ENCODE results near the gene KATNAL2. TPM values are rescaled to one million over a fixed set of nuclear protein-coding genes. Genes with fewer than 3 reads are reported as not detected.

Gene KATNAL2
- total RNA-seq, 1 donor from 2014 or later, result 8.4 TPM

GRCh38 chr18:47063096-47063495 is 145.7 kb downstream of the KATNAL2 start:
- no peaks in the 10 kb centered on the region for H3K9me3 ChIP-seq (ENCODE audit: control insufficient read depth in 3 of 3, low read length in 3 of 3)
- H3K27me3 ChIP-seq (ENCODE audit: control insufficient read depth in 3 of 3, insufficient read depth in 3 of 3, low read length in 3 of 3), result peaks cover 0 to 6% (median 0%) of the 10 kb centered on the region in 3 donors
- H3K4me3 ChIP-seq (ENCODE audit: low read length in 3 of 3), result no peak overlapping the region
- H3K27ac ChIP-seq (ENCODE audit: low read depth, low read length), result no peak overlapping the region
- no peak overlapping the region for H3K9ac ChIP-seq (ENCODE audit: low read depth in 1 of 3, low read length in 3 of 3)
- H3K36me3 ChIP-seq (ENCODE audit: control insufficient read depth in 3 of 3, insufficient read depth in 3 of 3, low read length in 3 of 3), result no peaks in the 10 kb centered on the region
- no peaks in the 10 kb centered on the region for H3K4me1 ChIP-seq (ENCODE audit: control insufficient read depth in 3 of 3, insufficient read depth in 3 of 3, low read length in 3 of 3)

- H3K36me3 ChIP-seq (ENCODE audit: control insufficient read depth in 3 of 3, insufficient read depth in 3 of 3, low read length in 3 of 3), result no peaks in the 10 kb centered on the region
- peaks cover 0 to 6% (median 0%) of the 10 kb centered on the region in 3 donors for H3K27me3 ChIP-seq (ENCODE audit: control insufficient read depth in 3 of 3, insufficient read depth in 3 of 3, low read length in 3 of 3)
- H3K9me3 ChIP-seq (ENCODE audit: control insufficient read depth in 3 of 3, low read length in 3 of 3), result no peaks in the 10 kb centered on the region
Observed at GRCh38 chr18:47067648-47068047, 150.2 kb downstream of the KATNAL2 start.

GRCh38 chr18:47075098-47075883 is 157.9 kb downstream of the KATNAL2 start:
- no peak overlapping the region for H3K27ac ChIP-seq (ENCODE audit: low read depth, low read length)
- no peaks in the 10 kb centered on the region for H3K9me3 ChIP-seq (ENCODE audit: control insufficient read depth in 3 of 3, low read length in 3 of 3)
- no peaks in the 10 kb centered on the region for H3K4me1 ChIP-seq (ENCODE audit: control insufficient read depth in 3 of 3, insufficient read depth in 3 of 3, low read length in 3 of 3)
- H3K27me3 ChIP-seq (ENCODE audit: control insufficient read depth in 3 of 3, insufficient read depth in 3 of 3, low read length in 3 of 3), result no peaks in the 10 kb centered on the region
- H3K9ac ChIP-seq (ENCODE audit: low read depth in 1 of 3, low read length in 3 of 3), result no peak overlapping the region
- H3K36me3 ChIP-seq (ENCODE audit: control insufficient read depth in 3 of 3, insufficient read depth in 3 of 3, low read length in 3 of 3), result no peaks in the 10 kb centered on the region
- no peak overlapping the region for H3K4me3 ChIP-seq (ENCODE audit: low read length in 3 of 3)

More at GRCh38 chr18:47067648-47068047, 150.2 kb downstream of the KATNAL2 start:
- Histone ChIP-seq H3K4me3 (ENCODE audit: low read length in 3 of 3) (no peak overlapping the region), H3K4me1 (ENCODE audit: control insufficient read depth in 3 of 3, insufficient read depth in 3 of 3, low read length in 3 of 3) (no peaks in the 10 kb centered on the region), H3K27ac (ENCODE audit: low read depth, low read length) (no peak overlapping the region), H3K9ac (ENCODE audit: low read depth in 1 of 3, low read length in 3 of 3) (no peak overlapping the region)

- H3K27me3 ChIP-seq (ENCODE audit: control insufficient read depth in 3 of 3, insufficient read depth in 3 of 3, low read length in 3 of 3), result no peaks in the 10 kb centered on the region
- no peak overlapping the region for H3K9ac ChIP-seq (ENCODE audit: low read depth in 1 of 3, low read length in 3 of 3)
- H3K4me1 ChIP-seq (ENCODE audit: control insufficient read depth in 3 of 3, insufficient read depth in 3 of 3, low read length in 3 of 3), result no peaks in the 10 kb centered on the region
- H3K9me3 ChIP-seq (ENCODE audit: control insufficient read depth in 3 of 3, low read length in 3 of 3), result no peaks in the 10 kb centered on the region
- H3K27ac ChIP-seq (ENCODE audit: low read depth, low read length), result no peak overlapping the region
- H3K36me3 ChIP-seq (ENCODE audit: control insufficient read depth in 3 of 3, insufficient read depth in 3 of 3, low read length in 3 of 3), result no peaks in the 10 kb centered on the region
- no peak overlapping the region for H3K4me3 ChIP-seq (ENCODE audit: low read length in 3 of 3)
Observed at GRCh38 chr18:47077111-47077510, 159.7 kb downstream of the KATNAL2 start.

GRCh38 chr18:47080872-47081271 is 163.5 kb downstream of the KATNAL2 start:
- H3K9ac ChIP-seq (ENCODE audit: low read depth in 1 of 3, low read length in 3 of 3), result no peak overlapping the region
- H3K9me3 ChIP-seq (ENCODE audit: control insufficient read depth in 3 of 3, low read length in 3 of 3), result no peaks in the 10 kb centered on the region
- H3K27me3 ChIP-seq (ENCODE audit: control insufficient read depth in 3 of 3, insufficient read depth in 3 of 3, low read length in 3 of 3), result no peaks in the 10 kb centered on the region
- H3K36me3 ChIP-seq (ENCODE audit: control insufficient read depth in 3 of 3, insufficient read depth in 3 of 3, low read length in 3 of 3), result no peaks in the 10 kb centered on the region
- H3K27ac ChIP-seq (ENCODE audit: low read depth, low read length), result no peak overlapping the region
- no peak overlapping the region for H3K4me3 ChIP-seq (ENCODE audit: low read length in 3 of 3)
- H3K4me1 ChIP-seq (ENCODE audit: control insufficient read depth in 3 of 3, insufficient read depth in 3 of 3, low read length in 3 of 3), result no peaks in the 10 kb centered on the region

- Histone ChIP-seq H3K4me1 (ENCODE audit: control insufficient read depth in 3 of 3, insufficient read depth in 3 of 3, low read length in 3 of 3) (no peaks in the 10 kb centered on the region), H3K9ac (ENCODE audit: low read depth in 1 of 3, low read length in 3 of 3) (no peak overlapping the region), H3K9me3 (ENCODE audit: control insufficient read depth in 3 of 3, low read length in 3 of 3) (no peaks in the 10 kb centered on the region)
Observed at GRCh38 chr18:47081578-47081977, 164.2 kb downstream of the KATNAL2 start.

GRCh38 chr18:47087676-47088075 is 170.3 kb downstream of the KATNAL2 start:
- Histone ChIP-seq H3K36me3 (ENCODE audit: control insufficient read depth in 3 of 3, insufficient read depth in 3 of 3, low read length in 3 of 3) (peaks cover 0 to 3% (median 0%) of the 10 kb centered on the region in 3 donors), H3K27me3 (ENCODE audit: control insufficient read depth in 3 of 3, insufficient read depth in 3 of 3, low read length in 3 of 3) (no peaks in the 10 kb centered on the region), H3K4me1 (ENCODE audit: control insufficient read depth in 3 of 3, insufficient read depth in 3 of 3, low read length in 3 of 3) (no peaks in the 10 kb centered on the region), H3K27ac (ENCODE audit: low read depth, low read length) (no peak overlapping the region), H3K9me3 (ENCODE audit: control insufficient read depth in 3 of 3, low read length in 3 of 3) (no peaks in the 10 kb centered on the region), H3K9ac (ENCODE audit: low read depth in 1 of 3, low read length in 3 of 3) (no peak overlapping the region), H3K4me3 (ENCODE audit: low read length in 3 of 3) (no peak overlapping the region)

More at GRCh38 chr18:47081578-47081977, 164.2 kb downstream of the KATNAL2 start:
- no peaks in the 10 kb centered on the region for H3K27me3 ChIP-seq (ENCODE audit: control insufficient read depth in 3 of 3, insufficient read depth in 3 of 3, low read length in 3 of 3)
- peaks cover 0 to 1% (median 0%) of the 10 kb centered on the region in 3 donors for H3K36me3 ChIP-seq (ENCODE audit: control insufficient read depth in 3 of 3, insufficient read depth in 3 of 3, low read length in 3 of 3)
- H3K4me3 ChIP-seq (ENCODE audit: low read length in 3 of 3), result no peak overlapping the region
- H3K27ac ChIP-seq (ENCODE audit: low read depth, low read length), result no peak overlapping the region

- H3K27ac ChIP-seq (ENCODE audit: low read depth, low read length), result no peak overlapping the region
- no peak overlapping the region for H3K4me3 ChIP-seq (ENCODE audit: low read length in 3 of 3)
- H3K9ac ChIP-seq (ENCODE audit: low read depth in 1 of 3, low read length in 3 of 3), result no peak overlapping the region
- H3K27me3 ChIP-seq (ENCODE audit: control insufficient read depth in 3 of 3, insufficient read depth in 3 of 3, low read length in 3 of 3), result no peaks in the 10 kb centered on the region
- no peaks in the 10 kb centered on the region for H3K9me3 ChIP-seq (ENCODE audit: control insufficient read depth in 3 of 3, low read length in 3 of 3)
- no peaks in the 10 kb centered on the region for H3K4me1 ChIP-seq (ENCODE audit: control insufficient read depth in 3 of 3, insufficient read depth in 3 of 3, low read length in 3 of 3)
- H3K36me3 ChIP-seq (ENCODE audit: control insufficient read depth in 3 of 3, insufficient read depth in 3 of 3, low read length in 3 of 3), result peaks cover 0 to 4% (median 4%) of the 10 kb centered on the region in 3 donors
Observed at GRCh38 chr18:47095810-47096209, 178.4 kb downstream of the KATNAL2 start.

- Histone ChIP-seq H3K4me3 (ENCODE audit: low read length in 3 of 3) (no peak overlapping the region), H3K27me3 (ENCODE audit: control insufficient read depth in 3 of 3, insufficient read depth in 3 of 3, low read length in 3 of 3) (no peaks in the 10 kb centered on the region), H3K9ac (ENCODE audit: low read depth in 1 of 3, low read length in 3 of 3) (no peak overlapping the region), H3K36me3 (ENCODE audit: control insufficient read depth in 3 of 3, insufficient read depth in 3 of 3, low read length in 3 of 3) (peaks cover 0 to 12% (median 12%) of the 10 kb centered on the region in 3 donors), H3K9me3 (ENCODE audit: control insufficient read depth in 3 of 3, low read length in 3 of 3) (no peaks in the 10 kb centered on the region), H3K4me1 (ENCODE audit: control insufficient read depth in 3 of 3, insufficient read depth in 3 of 3, low read length in 3 of 3) (no peaks in the 10 kb centered on the region), H3K27ac (ENCODE audit: low read depth, low read length) (no peak overlapping the region)
Observed at GRCh38 chr18:47100212-47100831, 182.9 kb downstream of the KATNAL2 start.

GRCh38 chr18:47108373-47108772 is 191.0 kb downstream of the KATNAL2 start:
- Histone ChIP-seq H3K27me3 (ENCODE audit: control insufficient read depth in 3 of 3, insufficient read depth in 3 of 3, low read length in 3 of 3) (no peaks in the 10 kb centered on the region), H3K36me3 (ENCODE audit: control insufficient read depth in 3 of 3, insufficient read depth in 3 of 3, low read length in 3 of 3) (peaks cover 11 to 48% (median 43%) of the 10 kb centered on the region in 3 donors), H3K9me3 (ENCODE audit: control insufficient read depth in 3 of 3, low read length in 3 of 3) (no peaks in the 10 kb centered on the region)

More at GRCh38 chr18:47108373-47108772, 191.0 kb downstream of the KATNAL2 start:
- H3K27ac ChIP-seq (ENCODE audit: low read depth, low read length), result no peak overlapping the region
- H3K9ac ChIP-seq (ENCODE audit: low read depth in 1 of 3, low read length in 3 of 3), result no peak overlapping the region
- no peak overlapping the region for H3K4me3 ChIP-seq (ENCODE audit: low read length in 3 of 3)
- H3K4me1 ChIP-seq (ENCODE audit: control insufficient read depth in 3 of 3, insufficient read depth in 3 of 3, low read length in 3 of 3), result peaks cover 12 to 21% (median 16%) of the 10 kb centered on the region in 3 donors
